HG03354 (cell line): Measurements from ENCODE around the gene PTCSC3.

Experiments
- ATAC-seq: cut with Tn5 transposase; IDR thresholded peaks from one replicate; pipeline ENCODE4 v1.9.1; 2021; ENCODE audit warnings: mild to moderate bottlenecking; ENCODE audit not compliant: unreplicated experiment, poor library complexity, severe bottlenecking

PTCSC3 gene

DNA sequence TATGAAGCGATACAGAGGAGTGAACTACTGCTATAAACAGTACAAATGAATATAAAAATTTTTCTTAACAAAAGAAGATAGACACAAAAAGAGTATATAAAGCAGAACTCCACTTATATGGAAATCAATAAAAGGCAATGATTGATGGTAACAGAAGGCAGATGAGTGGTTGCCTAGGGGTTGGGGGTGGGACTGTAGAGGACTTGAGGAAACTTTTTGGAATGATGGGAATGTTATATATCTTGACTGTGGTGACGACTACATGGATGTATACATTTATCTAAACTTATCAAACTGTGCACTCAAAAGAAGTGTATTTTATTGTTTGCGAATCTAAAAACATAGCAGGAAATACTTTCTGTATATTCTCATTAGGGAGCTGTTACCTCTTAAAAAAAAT is 89.1 kb downstream of the PTCSC3 start:
- no peak for ATAC-seq

- ATAC-seq, result no peak
Measured at GRCh38 chr14:36086629-36087395, 89.7 kb downstream of the PTCSC3 start.

- no peak for ATAC-seq
Measured at GRCh38 chr14:36085861-36086260, 90.7 kb downstream of the PTCSC3 start.
